ENCODE results near the gene ZNF382. TPM values are rescaled to one million over a fixed set of nuclear protein-coding genes. Genes with fewer than 3 reads are reported as not detected.

ZNF382 gene
- total RNA-seq, 1 experiment from 2014 or later, result 0.55 TPM

DNA sequence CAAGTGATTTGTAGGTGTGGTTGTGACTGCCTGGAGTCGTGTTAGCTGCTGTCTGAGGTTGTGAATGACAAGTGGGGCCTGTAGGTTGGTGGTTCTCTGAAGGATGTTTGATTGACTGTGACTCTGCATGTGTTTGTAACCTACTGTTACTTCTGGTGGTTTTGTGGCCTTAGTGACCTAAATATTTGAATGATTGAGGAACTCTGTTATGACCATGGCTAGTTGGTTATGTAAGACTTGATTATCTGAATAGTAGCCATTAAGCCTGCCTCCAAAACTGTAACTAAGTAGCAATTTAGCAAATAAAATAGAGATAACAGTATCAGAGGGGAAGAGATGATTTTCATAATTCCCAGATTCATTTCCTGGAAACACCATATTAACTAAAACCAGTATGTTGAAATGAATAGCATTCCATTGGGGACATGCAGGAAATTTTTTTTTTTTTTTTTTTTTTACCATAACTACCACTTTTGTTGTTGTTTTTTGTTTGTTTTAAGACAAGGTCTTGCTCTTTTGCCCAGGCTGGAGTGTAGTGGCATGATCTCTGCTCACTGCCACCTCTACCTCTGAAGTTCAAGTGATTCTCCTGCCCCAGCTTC lies 865 bp downstream of the ZNF382 start:
- H2AFZ ChIP-seq, result no peak overlapping the region
- H3F3A ChIP-seq (ENCODE audit: insufficient read depth, low read depth), result no peaks in the 10 kb centered on the region
- intact Hi-C loops (cut with micrococcal nuclease; ENCODE audit: unreplicated experiment), result no loop called here
- no peak for DNase-seq
- no peaks in the 10 kb centered on the region for H4K20me1 ChIP-seq (ENCODE audit: insufficient read depth)
- H3K9me3 ChIP-seq (ENCODE audit: insufficient read depth, low read depth), result peaks cover 5% of the 10 kb centered on the region
- ChIA-PET CTCF (no interaction called here), POLR2A (ENCODE audit: unreplicated experiment) (no interaction called here)
- TF ChIP-seq, protein P1, sequence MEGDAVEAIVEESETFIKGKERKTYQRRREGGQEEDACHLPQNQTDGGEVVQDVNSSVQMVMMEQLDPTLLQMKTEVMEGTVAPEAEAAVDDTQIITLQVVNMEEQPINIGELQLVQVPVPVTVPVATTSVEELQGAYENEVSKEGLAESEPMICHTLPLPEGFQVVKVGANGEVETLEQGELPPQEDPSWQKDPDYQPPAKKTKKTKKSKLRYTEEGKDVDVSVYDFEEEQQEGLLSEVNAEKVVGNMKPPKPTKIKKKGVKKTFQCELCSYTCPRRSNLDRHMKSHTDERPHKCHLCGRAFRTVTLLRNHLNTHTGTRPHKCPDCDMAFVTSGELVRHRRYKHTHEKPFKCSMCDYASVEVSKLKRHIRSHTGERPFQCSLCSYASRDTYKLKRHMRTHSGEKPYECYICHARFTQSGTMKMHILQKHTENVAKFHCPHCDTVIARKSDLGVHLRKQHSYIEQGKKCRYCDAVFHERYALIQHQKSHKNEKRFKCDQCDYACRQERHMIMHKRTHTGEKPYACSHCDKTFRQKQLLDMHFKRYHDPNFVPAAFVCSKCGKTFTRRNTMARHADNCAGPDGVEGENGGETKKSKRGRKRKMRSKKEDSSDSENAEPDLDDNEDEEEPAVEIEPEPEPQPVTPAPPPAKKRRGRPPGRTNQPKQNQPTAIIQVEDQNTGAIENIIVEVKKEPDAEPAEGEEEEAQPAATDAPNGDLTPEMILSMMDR (conservative IDR thresholded peaks at IDR 0.05), result no peak
- TF ChIP-seq EZH2 (IDR thresholded peaks at IDR 0.05; ENCODE audit: low read depth), result no peak
- H3K27me3 ChIP-seq (ENCODE audit: insufficient read depth, low read depth), result no peaks in the 10 kb centered on the region
- no peaks in the 10 kb centered on the region for H3K79me2 ChIP-seq (ENCODE audit: low read depth)
- H3K27ac ChIP-seq, result no peak overlapping the region
- no peaks in the 10 kb centered on the region for H3K9me2 ChIP-seq (ENCODE audit: insufficient read depth)
- H3K36me3 ChIP-seq (ENCODE audit: low read depth), result no peaks in the 10 kb centered on the region
- BruUV-seq (replicated peaks), result no TSS peak
- H3K4me1 ChIP-seq (replicated peaks; ENCODE audit: insufficient read depth), result no peaks in the 10 kb centered on the region
- no peak overlapping the region for H3K4me2 ChIP-seq
- no peak overlapping the region for H3K4me3 ChIP-seq

- H4K20me1 ChIP-seq (ENCODE audit: insufficient read depth), result no peaks in the 10 kb centered on the region
- H3K4me1 ChIP-seq (replicated peaks; ENCODE audit: insufficient read depth), result no peaks in the 10 kb centered on the region
- peaks cover 27% of the 10 kb centered on the region for H3K9me3 ChIP-seq (ENCODE audit: insufficient read depth, low read depth)
- no peak overlapping the region for H3K4me2 ChIP-seq
- no peaks in the 10 kb centered on the region for H3K79me2 ChIP-seq (ENCODE audit: low read depth)
- no peaks in the 10 kb centered on the region for H3K9me2 ChIP-seq (ENCODE audit: insufficient read depth)
- H3K27ac ChIP-seq, result no peak overlapping the region
- no peaks in the 10 kb centered on the region for H3K36me3 ChIP-seq (ENCODE audit: low read depth)
- no peaks in the 10 kb centered on the region for H3K27me3 ChIP-seq (ENCODE audit: insufficient read depth, low read depth)
- H3F3A ChIP-seq (ENCODE audit: insufficient read depth, low read depth), result no peaks in the 10 kb centered on the region
- no peak overlapping the region for H2AFZ ChIP-seq
- TF ChIP-seq EZH2 (IDR thresholded peaks at IDR 0.05; ENCODE audit: low read depth), result no peak
- TF ChIP-seq, protein P1 (conservative IDR thresholded peaks at IDR 0.05), result no peak
- no TSS peak for BruUV-seq (replicated peaks)
- intact Hi-C loops (cut with micrococcal nuclease; ENCODE audit: unreplicated experiment), result no loop called here
- ChIA-PET POLR2A (ENCODE audit: unreplicated experiment) (no interaction called here), CTCF (no interaction called here)
- no peak for DNase-seq
- no peak overlapping the region for H3K4me3 ChIP-seq
Measured at GRCh38 chr19:36627057-36627456, 21.9 kb downstream of the ZNF382 start.

- H3K27me3 ChIP-seq (ENCODE audit: insufficient read depth, low read depth), result no peaks in the 10 kb centered on the region
- H4K20me1 ChIP-seq (ENCODE audit: insufficient read depth), result no peaks in the 10 kb centered on the region
- no peaks in the 10 kb centered on the region for H3K4me1 ChIP-seq (replicated peaks; ENCODE audit: insufficient read depth)
- H2AFZ ChIP-seq, result no peak overlapping the region
- ChIA-PET POLR2A (ENCODE audit: unreplicated experiment) (no interaction called here), CTCF (no interaction called here)
- H3K27ac ChIP-seq, result no peak overlapping the region
- 0 out of 2 replicates have a peak, but pooled peaks cover 17% of the 10 kb centered on the region for H3K36me3 ChIP-seq (ENCODE audit: low read depth)
- no peaks in the 10 kb centered on the region for H3K9me2 ChIP-seq (ENCODE audit: insufficient read depth)
- DNase-seq, result no peak
- no peak overlapping the region for H3K4me2 ChIP-seq
- TF ChIP-seq, protein P1 (conservative IDR thresholded peaks at IDR 0.05), result no peak
- TF ChIP-seq EZH2 (IDR thresholded peaks at IDR 0.05; ENCODE audit: low read depth), result no peak
- peaks cover 65% of the 10 kb centered on the region for H3K9me3 ChIP-seq (ENCODE audit: insufficient read depth, low read depth)
- intact Hi-C loops (cut with micrococcal nuclease; ENCODE audit: unreplicated experiment), result no loop called here
- no peaks in the 10 kb centered on the region for H3K79me2 ChIP-seq (ENCODE audit: low read depth)
- no peak overlapping the region for H3K4me3 ChIP-seq
- no TSS peak for BruUV-seq (replicated peaks)
- H3F3A ChIP-seq (ENCODE audit: insufficient read depth, low read depth), result no peaks in the 10 kb centered on the region
Measured at GRCh38 chr19:36635342-36635741, 30.2 kb downstream of the ZNF382 start.
